Placental pericyte (primary cell): ENCODE measurements around the gene SLC25A5. TPM values are rescaled to one million over a fixed set of nuclear protein-coding genes. Genes with fewer than 3 reads are reported as not detected.

Experiments
- small RNA-seq: library from RNA; depleted of rRNA; stranded (forward); fragments of <200 nt; gene quantifications from one replicate; pipeline ENCODE3, GENCODE V24; 2012; ENCODE audit warnings: low replicate concordance
- total RNA-seq: library from RNA; depleted of rRNA; stranded (reverse); fragments of >200 nt; gene quantifications from 2 replicates; pipeline ENCODE4 v1.2.3, GENCODE V29; 2012

Gene SLC25A5
- total RNA-seq = 158 and 173 TPM in 2 replicates

DNA sequence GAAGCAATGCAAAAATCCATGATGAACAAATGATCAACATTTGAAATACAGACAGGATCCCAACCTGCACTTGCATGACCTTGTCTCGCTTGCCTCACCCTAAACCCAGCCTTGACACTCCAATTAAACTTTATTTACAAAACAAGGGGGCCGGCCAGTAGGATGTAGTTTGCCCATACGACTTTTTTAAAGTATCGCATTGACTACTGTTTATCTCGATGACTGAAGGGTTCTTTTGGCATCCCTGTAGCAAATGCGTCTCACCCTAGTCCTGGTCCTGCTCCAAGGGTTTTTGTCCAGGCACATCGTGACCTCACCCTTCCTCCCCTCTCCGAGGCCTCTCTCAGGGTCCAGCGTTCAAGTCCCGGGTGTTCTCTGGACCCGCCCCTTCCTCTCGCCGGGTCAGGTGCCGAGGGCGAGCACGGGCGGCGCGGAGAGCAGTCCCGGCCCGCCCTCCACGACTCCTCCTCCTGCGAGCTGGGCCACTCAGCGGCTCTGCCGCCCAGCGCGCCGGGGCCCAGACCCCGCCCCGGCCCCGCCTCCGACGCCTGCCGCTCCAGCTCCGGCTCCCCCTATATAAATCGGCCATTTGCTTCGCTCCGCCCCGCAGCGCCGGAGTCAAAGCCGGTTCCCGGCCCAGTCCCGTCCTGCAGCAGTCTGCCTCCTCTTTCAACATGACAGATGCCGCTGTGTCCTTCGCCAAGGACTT, at the start of gene SLC25A5:
TSS of gene SLC25A5 (plus strand) at position 603 of the 709 bp plus-strand sequence. CDS start at position 675, 72 bp downstream.

Small RNAs within 50 kb of the gene (small RNA-seq; reads per million reads assigned to genes)
- gene RNU1-67P (13.3 reads per million, percentile 95 among the genes with 10 or more reads in this experiment), gene RNY3P16 (0.10 reads per million)

Other genes with a start within 250 kb of the SLC25A5 start
- gene PGRMC1, start 232.2 kb upstream of the SLC25A5 start, total RNA-seq = 95.4 and 150 TPM in 2 replicates
- gene SLC25A43, start 69.1 kb upstream of the SLC25A5 start, total RNA-seq = 11.4 and 26.3 TPM in 2 replicates
- gene STEEP1, start 97.0 kb downstream of the SLC25A5 start, total RNA-seq = 26.8 and 43.8 TPM in 2 replicates
- gene UBE2A, start 106.1 kb downstream of the SLC25A5 start, total RNA-seq = 37.9 and 38.4 TPM in 2 replicates
- 3.5 and 5.9 TPM in 2 replicates for gene NKRF, start 138.0 kb downstream of the SLC25A5 start, total RNA-seq
- 13.7 and 18.4 TPM in 2 replicates for gene SEPTIN6, start 224.7 kb downstream of the SLC25A5 start, total RNA-seq